IPS-18c (cell line): Measurements from ENCODE around the gene HEG1.

Source experiments
- H3K4me3 ChIP-seq: 2 replicates; pipeline ENCODE4 v1.7.0; 2013; ENCODE audit warnings: low read depth, mild to moderate bottlenecking, low read length, moderate library complexity; ENCODE audit not compliant: insufficient read depth
- H3K9me3 ChIP-seq: one replicate; pipeline ENCODE4 v1.6.1; 2013; ENCODE audit warnings: mild to moderate bottlenecking, low read length, moderate library complexity; ENCODE audit not compliant: control insufficient read depth, insufficient read depth

Gene HEG1

GRCh38 chr3:125055331-125055912 lies 375 bp downstream of the HEG1 start:
- H3K4me3 ChIP-seq, result peak overlapping the region; percentile 75
- no peaks in the 10 kb centered on the region for H3K9me3 ChIP-seq

GRCh38 chr3:125054449-125055329 lies 1.1 kb downstream of the HEG1 start:
- H3K4me3 ChIP-seq, result peak overlapping the region; percentile 75
- H3K9me3 ChIP-seq, result no peaks in the 10 kb centered on the region

- H3K4me3 ChIP-seq, result no peak overlapping the region
These were observed 1.7 kb downstream of the HEG1 start for GRCh38 chr3:125054062-125054448.

DNA sequence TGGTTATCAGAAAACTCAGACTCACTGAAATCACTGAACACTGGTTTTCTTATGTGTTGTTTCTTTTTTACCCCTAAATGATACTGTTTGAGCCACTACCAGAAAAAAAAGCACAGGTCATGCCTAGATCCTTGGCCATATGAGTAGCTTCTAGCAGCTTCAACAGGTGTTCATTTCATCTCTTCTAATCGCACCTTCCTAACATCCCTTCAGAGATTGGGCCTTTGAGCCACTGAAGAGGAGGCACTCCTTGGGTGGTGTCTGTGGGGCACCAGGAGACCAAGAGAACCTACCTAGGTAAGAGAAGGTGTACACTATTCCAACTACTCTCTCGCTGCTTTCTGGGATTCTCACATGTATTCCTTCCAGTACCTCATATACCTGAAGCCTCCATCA lies 2.5 kb downstream of the HEG1 start:
- no peak overlapping the region for H3K4me3 ChIP-seq

More at GRCh38 chr3:125054062-125054448, 1.7 kb downstream of the HEG1 start:
- no peaks in the 10 kb centered on the region for H3K9me3 ChIP-seq

GRCh38 chr3:125052624-125053303 lies 3.0 kb downstream of the HEG1 start:
- no peaks in the 10 kb centered on the region for H3K9me3 ChIP-seq

More for the DNA sequence above, 2.5 kb downstream of the HEG1 start:
- no peaks in the 10 kb centered on the region for H3K9me3 ChIP-seq

DNA sequence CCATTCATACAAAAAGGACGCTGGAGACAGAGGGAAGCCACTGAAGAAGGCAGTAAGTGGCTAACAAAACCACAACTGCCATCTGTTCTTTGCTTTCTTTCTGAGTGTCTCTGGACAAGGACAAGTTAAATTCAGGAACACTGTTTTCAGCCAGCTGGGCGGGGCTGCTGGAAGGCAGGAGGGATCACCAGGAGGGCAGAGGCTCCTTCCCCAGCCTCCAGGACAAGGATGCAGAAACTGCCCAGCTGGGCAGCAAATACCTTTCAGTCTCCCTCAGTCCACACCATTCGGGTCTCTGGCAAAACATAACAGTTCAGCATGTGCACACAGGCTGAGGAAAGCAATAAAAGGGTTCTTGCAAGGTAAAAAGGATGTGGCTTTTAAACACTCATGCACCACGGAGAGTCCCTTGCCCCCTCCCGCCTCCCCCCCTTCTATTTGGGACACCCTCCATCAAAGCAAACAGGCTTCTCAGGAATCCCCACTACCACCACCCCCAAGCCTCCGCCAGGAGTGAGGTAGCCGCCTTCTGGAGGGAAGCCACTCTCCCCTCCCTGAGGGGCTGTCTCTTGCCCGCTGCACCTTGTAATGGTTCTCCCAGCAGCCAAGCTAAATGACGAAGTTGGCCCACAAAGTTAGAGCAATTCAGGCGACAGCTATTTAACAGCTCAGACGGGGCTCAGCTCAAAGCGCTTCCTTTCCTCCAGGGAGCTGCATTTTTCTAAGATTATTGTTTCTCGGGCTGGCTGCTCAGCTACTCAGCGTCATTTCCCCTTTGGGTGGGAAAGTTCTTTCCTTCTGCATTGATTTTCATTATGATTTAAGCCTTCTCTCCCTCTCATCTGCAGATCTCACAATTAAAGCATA lies 3.8 kb downstream of the HEG1 start:
- H3K4me3 ChIP-seq, result no peak overlapping the region
- H3K9me3 ChIP-seq, result no peaks in the 10 kb centered on the region

More at GRCh38 chr3:125052624-125053303, 3.0 kb downstream of the HEG1 start:
- H3K4me3 ChIP-seq, result no peak overlapping the region

DNA sequence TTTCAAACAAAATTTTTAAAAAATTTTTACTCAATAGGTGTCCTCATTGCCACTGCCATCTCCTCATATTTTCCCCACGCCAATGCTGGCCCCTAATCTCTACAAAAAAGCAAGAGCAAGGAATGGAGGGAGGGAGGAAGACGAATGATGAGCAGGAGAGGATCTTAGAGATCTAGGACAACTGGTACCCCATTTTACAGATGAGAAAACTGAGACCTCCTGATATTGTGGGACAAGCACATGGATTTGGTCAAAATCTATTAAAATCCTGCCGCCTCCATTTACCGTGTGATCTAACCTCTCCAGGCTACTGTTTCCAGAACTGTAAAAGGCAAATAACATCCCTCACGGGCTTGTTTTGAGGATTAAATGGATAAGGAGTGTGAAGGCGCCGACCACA lies 4.6 kb downstream of the HEG1 start:
- no peak overlapping the region for H3K4me3 ChIP-seq
- H3K9me3 ChIP-seq, result no peaks in the 10 kb centered on the region

DNA sequence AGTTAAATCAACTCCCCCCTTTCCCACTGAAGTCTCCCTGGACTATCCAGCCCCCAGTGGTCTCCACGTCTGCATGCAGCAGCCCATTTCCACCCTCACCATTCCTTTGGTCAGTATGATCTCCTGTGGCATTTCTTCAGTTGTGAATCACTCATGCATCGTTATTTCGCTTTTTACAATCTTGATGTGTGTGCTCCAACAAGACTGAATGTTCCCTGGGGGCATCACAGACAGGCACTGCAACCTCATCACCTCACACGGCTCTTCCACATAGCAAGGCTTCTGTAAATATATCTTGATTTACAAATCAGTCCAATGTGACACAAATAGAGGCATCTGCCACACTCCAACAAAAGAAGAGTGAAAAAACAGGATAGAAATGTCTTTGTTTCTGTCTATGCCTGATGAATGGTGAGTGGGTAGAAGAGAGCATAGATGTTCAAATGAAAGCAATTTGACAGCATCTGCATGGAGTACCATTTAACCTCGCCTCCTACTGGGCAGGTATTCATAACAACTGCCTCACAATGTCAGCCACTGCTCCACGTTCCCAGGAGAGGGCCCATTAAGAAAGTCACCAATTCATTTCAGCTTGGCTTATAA lies 5.2 kb downstream of the HEG1 start:
- H3K4me3 ChIP-seq, result no peak overlapping the region; the same call in 1 of the 2 replicates
- H3K9me3 ChIP-seq, result no peaks in the 10 kb centered on the region

DNA sequence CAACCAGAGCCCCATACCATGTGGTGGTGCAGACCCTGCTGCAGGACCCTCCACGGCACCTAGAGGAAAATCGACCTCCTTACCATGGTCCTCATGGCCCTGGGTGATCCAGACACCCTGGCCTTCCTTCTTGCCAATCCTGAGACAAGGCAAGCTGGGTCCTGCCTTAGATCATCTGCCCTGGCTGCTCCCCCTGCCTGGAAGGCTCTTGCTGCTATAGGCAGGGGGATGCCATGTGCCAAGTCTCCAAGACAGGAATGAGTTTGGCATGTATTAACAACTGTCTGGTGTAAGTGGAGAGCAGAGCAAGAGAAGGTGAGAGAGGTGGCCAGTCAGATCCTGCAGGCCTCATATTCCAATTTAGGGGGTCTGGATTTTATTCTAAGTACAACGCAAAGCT lies 7.5 kb downstream of the HEG1 start:
- no peak overlapping the region for H3K4me3 ChIP-seq
- H3K9me3 ChIP-seq, result no peaks in the 10 kb centered on the region

- H3K4me3 ChIP-seq, result no peak overlapping the region
- no peaks in the 10 kb centered on the region for H3K9me3 ChIP-seq
These were observed 9.8 kb downstream of the HEG1 start for GRCh38 chr3:125045965-125046364.

GRCh38 chr3:125045194-125045593 lies 10.6 kb downstream of the HEG1 start:
- Histone ChIP-seq H3K9me3 (no peaks in the 10 kb centered on the region), H3K4me3 (no peak overlapping the region)

GRCh38 chr3:125043599-125044151 lies 12.1 kb downstream of the HEG1 start:
- Histone ChIP-seq H3K4me3 (no peak overlapping the region; the same call in 1 of the 2 replicates), H3K9me3 (no peaks in the 10 kb centered on the region)

- no peaks in the 10 kb centered on the region for H3K9me3 ChIP-seq
- no peak overlapping the region for H3K4me3 ChIP-seq
These were observed 12.9 kb downstream of the HEG1 start for GRCh38 chr3:125042725-125043406.

DNA sequence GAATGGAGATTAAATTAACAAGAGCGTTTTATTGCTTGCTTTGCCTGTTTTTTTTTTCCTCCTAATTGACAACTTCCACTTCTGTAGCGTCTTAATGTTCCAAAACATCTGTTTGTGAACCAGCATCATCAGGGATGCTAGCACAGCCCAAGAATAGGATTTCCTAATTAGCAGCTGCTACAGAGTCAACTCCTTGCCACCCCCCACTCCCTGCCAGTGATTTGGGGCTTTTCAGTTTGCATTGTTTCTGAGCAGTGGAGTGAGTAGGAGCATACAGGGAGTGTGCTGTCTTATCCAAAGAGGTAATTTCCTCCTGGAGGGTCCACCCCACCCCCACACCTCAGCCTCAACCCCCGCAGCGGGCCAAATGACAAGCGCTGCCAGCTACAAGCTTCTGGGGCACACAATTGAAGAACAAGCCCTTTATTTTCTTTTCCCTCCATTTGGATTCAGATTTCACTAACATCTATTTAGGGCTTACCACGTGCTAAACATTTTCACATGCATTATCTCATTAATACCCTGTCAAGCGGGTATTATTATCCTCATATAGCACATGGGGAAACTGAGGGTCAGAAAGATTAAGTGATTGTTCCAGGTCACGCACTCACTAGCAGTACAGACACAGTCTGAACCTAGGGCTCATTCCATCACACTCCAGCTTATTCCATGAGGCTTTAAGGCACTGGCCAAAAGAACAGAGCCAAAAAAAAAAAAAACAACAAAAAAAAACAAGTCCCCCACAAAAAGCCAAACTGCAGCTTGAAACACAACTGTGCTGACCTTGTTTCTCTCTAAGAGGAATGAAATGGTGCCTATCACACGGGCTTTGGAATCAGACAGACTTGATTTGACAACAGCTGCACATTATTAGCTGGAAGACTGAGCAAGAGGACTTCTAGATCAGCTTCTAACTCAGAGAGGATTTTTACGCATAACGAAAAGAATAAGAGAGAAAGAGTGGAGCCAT lies 16.4 kb downstream of the HEG1 start:
- Histone ChIP-seq H3K4me3 (no peak overlapping the region), H3K9me3 (no peaks in the 10 kb centered on the region)

DNA sequence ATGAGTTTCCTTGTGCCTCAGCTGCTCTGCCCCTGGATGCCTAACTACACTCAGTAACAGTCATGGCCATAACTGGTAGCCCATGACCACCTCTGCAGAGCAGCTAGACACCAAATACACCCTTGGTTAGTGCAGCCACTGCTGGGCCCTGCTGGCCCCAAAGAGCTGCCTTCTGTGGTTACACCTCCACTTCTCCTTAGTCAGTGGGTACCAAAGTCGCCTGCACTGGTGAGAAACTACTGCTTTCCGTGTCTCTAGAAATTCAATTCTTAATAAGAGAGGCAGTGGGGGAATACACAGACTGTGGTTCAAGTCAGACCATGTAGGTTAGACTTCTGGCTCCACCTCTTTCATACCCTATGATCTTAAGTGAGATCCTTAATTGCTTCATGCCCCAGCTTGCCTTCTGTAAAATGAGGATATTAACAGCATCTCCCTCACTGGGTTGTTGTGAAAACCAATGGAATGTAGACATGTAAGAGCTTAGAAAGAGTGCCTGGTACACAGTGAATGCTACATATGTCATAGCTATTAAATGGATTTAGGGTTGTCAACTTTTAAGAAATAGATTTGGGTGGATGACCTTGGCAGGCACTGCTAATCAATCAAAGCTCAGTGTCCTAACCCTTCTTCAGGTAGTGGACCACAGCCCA lies 18.2 kb downstream of the HEG1 start:
- Histone ChIP-seq H3K9me3 (no peaks in the 10 kb centered on the region), H3K4me3 (no peak overlapping the region)
